HEK293T (cell line): ENCODE data around the gene IL32.
A peak's percentile ranks its signal among the peaks of the same experiment; 100 is the strongest.

Source experiments
- CTCF ChIA-PET: fragments of 350-600 bp; formaldehyde crosslinking; extraction: SDS; loops from one replicate; lab custom pipeline; 2021; ENCODE audit warnings: antibody characterized with exemption, inconsistent platforms; lab: Yijun Ruan, JAX
- POLR2A ChIA-PET: fragments of 350-600 bp; formaldehyde crosslinking; extraction: SDS; loops from one replicate; lab custom pipeline; 2020; ENCODE audit warnings: antibody characterized with exemption, inconsistent platforms; lab: Yijun Ruan, JAX
- DNase-seq: peaks from one replicate; pipeline ENCODE4 v3.0.0; 2012; ENCODE audit warnings: mixed read lengths; ENCODE audit errors: extremely low spot score
- ARNT ChIP-seq: fragments of 450-650 bp; IDR thresholded peaks from 2 replicates; pipeline ENCODE4 v1.6.1; 2017; ENCODE audit warnings: mild to moderate bottlenecking
- BHLHE40 ChIP-seq: fragments of 450-650 bp; IDR thresholded peaks from 2 replicates; pipeline ENCODE4 v1.6.1; 2016; ENCODE audit warnings: mild to moderate bottlenecking, moderate library complexity, borderline replicate concordance
- CTBP1 ChIP-seq: fragments of 450-650 bp; IDR thresholded peaks from 2 replicates; pipeline ENCODE4 v1.6.1; 2016; ENCODE audit warnings: borderline replicate concordance
- ELF4 ChIP-seq: fragments of 450-650 bp; IDR thresholded peaks from 2 replicates; pipeline ENCODE4 v1.6.1; 2017; ENCODE audit warnings: antibody characterized with exemption
- FOXA1 ChIP-seq: fragments of 450-650 bp; IDR thresholded peaks from 2 replicates; pipeline ENCODE4 v1.6.1; 2016; ENCODE audit warnings: mild to moderate bottlenecking
- FOXK2 ChIP-seq: fragments of 450-650 bp; IDR thresholded peaks from 2 replicates; pipeline ENCODE4 v1.6.1; 2016; ENCODE audit warnings: mild to moderate bottlenecking
- FOXM1 ChIP-seq: fragments of 450-650 bp; IDR thresholded peaks from 2 replicates; pipeline ENCODE4 v1.6.1; 2017; ENCODE audit warnings: mild to moderate bottlenecking, borderline replicate concordance
- HDGF ChIP-seq: fragments of 450-650 bp; IDR thresholded peaks from 2 replicates; pipeline ENCODE4 v1.6.1; 2017; ENCODE audit warnings: antibody characterized with exemption, borderline replicate concordance
- L3MBTL2 ChIP-seq: fragments of 450-650 bp; conservative IDR thresholded peaks from 2 replicates; pipeline ENCODE4 v1.6.1; 2016; ENCODE audit warnings: mild to moderate bottlenecking
- LEF1 ChIP-seq: fragments of 450-650 bp; IDR thresholded peaks from 2 replicates; pipeline ENCODE4 v1.6.1; 2017; ENCODE audit warnings: mild to moderate bottlenecking, borderline replicate concordance
- NFRKB ChIP-seq: fragments of 450-650 bp; IDR thresholded peaks from 2 replicates; pipeline ENCODE4 v1.6.1; 2016; ENCODE audit warnings: mild to moderate bottlenecking, moderate library complexity
- SP1 ChIP-seq: fragments of 450-650 bp; IDR thresholded peaks from 2 replicates; pipeline ENCODE4 v1.6.1; 2017
- SUZ12 ChIP-seq: fragments of 450-650 bp; IDR thresholded peaks from 2 replicates; pipeline ENCODE4 v1.6.1; 2016; ENCODE audit warnings: mild to moderate bottlenecking
- TARDBP ChIP-seq: fragments of 450-650 bp; IDR thresholded peaks from 2 replicates; pipeline ENCODE4 v1.6.1; 2016
- ZNF384 ChIP-seq: fragments of 450-650 bp; IDR thresholded peaks from 2 replicates; pipeline ENCODE4 v1.6.1; 2016
- TF ChIP-seq, protein P1 (sequence below): fragments of 450-650 bp; IDR thresholded peaks from 2 replicates; pipeline ENCODE4 v1.6.1; 2016

The IL32 gene

GRCh38 chr16:3095869-3096268 is 30.4 kb downstream of the IL32 start:
- no peak for DNase-seq
- TF ChIP-seq L3MBTL2 (no peak), ARNT (no peak), SUZ12 (no peak), FOXK2 (no peak), ZNF384 (0 out of 2 replicates have a peak, but pooled peaks have one; percentile 27)
- CTCF ChIA-PET: interaction anchor here (0.7 to 1.3 kb wide), 3 partner anchors 37 to 53 kb away, joined by 3 to 5 read pairs (median 4); no protein-coding TSS in a partner anchor
- POLR2A ChIA-PET: no interaction called here

DNA sequence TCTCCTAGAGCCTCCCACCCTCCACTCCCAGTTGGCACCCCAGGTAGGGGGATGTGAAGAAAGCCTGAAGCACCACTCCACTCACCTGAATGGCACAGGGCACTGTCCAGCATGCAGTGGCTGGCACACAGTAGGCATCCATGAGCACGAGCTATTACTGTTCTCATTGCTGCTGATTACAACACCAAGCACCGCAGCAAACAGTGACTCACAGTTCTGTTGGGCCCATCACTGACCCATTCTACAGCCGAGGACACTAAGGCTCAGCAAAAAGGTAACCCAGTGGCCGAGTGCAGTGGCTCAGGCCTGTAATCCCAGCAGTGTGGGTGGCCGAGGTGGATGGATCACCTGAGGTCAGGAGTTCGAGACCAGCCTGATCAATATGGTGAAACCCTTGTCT is 30.9 kb downstream of the IL32 start:
- DNase-seq: no peak

DNA sequence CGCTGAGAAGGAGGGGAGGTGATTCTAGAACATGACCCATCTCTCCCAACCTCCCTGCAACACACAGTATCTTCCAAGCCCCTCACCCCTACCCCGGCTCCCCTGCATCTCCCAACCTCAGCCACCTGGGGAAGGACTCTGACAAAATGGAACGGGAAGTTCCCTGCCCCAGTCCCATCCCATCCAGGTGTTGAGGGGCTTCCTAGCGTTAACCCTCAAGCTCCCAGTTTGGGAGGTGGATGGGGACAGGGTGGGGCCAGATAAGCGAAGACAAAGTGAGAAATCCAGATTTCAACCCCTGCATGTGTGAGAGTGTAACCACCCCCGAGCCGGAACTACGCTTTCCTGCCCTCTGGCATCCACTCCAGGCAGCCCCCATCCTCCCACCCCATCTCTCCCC is 31.8 kb downstream of the IL32 start:
- CTCF ChIA-PET: interaction anchor here (1.9 to 2.7 kb wide), 2 partner anchors 32 to 38 kb away, joined by 5 to 14 read pairs; no protein-coding TSS in a partner anchor
- no peak for TF ChIP-seq FOXK2
- TF ChIP-seq LEF1: no peak
- TF ChIP-seq HDGF: no peak
- TF ChIP-seq CTBP1: no peak
- no peak for TF ChIP-seq TARDBP
- TF ChIP-seq L3MBTL2: no peak
- no peak for TF ChIP-seq NFRKB
- no peak for TF ChIP-seq FOXM1
- TF ChIP-seq SUZ12: no peak
- TF ChIP-seq, protein P1, sequence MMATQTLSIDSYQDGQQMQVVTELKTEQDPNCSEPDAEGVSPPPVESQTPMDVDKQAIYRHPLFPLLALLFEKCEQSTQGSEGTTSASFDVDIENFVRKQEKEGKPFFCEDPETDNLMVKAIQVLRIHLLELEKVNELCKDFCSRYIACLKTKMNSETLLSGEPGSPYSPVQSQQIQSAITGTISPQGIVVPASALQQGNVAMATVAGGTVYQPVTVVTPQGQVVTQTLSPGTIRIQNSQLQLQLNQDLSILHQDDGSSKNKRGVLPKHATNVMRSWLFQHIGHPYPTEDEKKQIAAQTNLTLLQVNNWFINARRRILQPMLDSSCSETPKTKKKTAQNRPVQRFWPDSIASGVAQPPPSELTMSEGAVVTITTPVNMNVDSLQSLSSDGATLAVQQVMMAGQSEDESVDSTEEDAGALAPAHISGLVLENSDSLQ: no peak
- TF ChIP-seq ELF4: no peak
- no peak for TF ChIP-seq SP1
- no peak for TF ChIP-seq BHLHE40
- TF ChIP-seq FOXA1: no peak
- TF ChIP-seq ZNF384: no peak
- no peak for TF ChIP-seq ARNT
- no peak for DNase-seq
- POLR2A ChIA-PET: interaction anchor here (1.2 to 1.6 kb wide), 2 partner anchors 38 to 52 kb away, joined by 5 to 6 read pairs; no protein-coding TSS in a partner anchor

More for the DNA sequence above, 30.9 kb downstream of the IL32 start:
- POLR2A ChIA-PET: no interaction called here
- CTCF ChIA-PET: interaction anchor here (1.3 kb wide), 1 partner anchor 37 kb away, joined by 5 read pairs; no protein-coding TSS in a partner anchor
- TF ChIP-seq ELF4: no peak
- no peak for TF ChIP-seq L3MBTL2
- TF ChIP-seq TARDBP: no peak
- no peak for TF ChIP-seq FOXA1
- no peak for TF ChIP-seq ARNT
- TF ChIP-seq BHLHE40: no peak
- TF ChIP-seq FOXK2: no peak
- no peak for TF ChIP-seq SUZ12
- TF ChIP-seq NFRKB: no peak
- no peak for TF ChIP-seq FOXM1
- TF ChIP-seq LEF1: no peak
- no peak for TF ChIP-seq ZNF384
- no peak for TF ChIP-seq SP1
- TF ChIP-seq, protein P1: no peak
- TF ChIP-seq CTBP1: no peak
- TF ChIP-seq HDGF: no peak

DNA sequence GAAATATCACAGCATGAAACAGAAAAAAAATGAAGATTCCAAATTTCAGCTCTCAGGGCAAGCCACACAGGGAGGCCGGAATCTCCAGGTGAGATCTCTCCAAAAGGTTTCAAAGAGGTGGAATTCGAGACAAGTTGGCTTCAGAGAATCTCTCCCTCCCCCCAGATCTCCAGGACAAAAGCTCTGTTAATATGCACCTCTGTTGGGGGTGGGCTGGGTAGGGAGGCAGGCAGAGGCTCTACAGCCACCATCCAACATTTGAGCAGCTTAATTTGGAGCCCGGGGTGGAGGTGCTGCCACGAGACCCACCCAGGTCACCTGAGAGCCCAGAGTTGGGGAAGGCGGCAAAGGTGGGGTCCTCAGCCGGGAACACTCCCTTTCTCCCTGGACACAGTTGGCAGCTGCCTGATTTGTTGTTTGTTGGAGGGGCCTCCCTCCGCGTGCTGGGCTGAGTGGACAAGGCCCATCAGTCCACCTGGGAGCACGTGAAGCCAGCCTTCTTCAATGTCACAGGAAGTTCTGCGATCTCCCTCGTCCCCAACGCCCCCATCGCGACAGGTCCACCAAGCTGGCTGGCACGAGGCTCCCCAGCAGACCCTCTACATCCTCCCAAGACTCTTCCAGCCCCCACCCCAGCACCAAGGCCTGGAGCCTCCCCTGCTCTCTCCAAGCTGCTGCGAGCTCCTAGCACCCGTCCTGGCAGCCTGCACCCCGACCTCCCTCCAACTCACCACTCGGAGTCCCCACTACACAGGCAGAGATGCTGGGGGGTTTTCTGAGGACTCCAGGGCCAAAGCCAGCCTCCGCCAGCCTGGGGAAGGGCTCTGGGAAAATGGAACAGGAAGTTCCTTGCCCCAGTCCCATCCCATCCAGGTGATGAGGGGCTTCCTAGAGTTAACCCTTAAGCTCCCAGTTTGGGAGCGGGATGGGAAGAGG is 33.3 kb downstream of the IL32 start, which contains the start of gene ZSCAN10:
TSS of gene ZSCAN10 (minus strand) at position 836 of the 936 bp plus-strand sequence. CDS start 6,357 bp downstream, outside the sequence.
- CTCF ChIA-PET: interaction anchor here (0.7 to 2.7 kb wide), 5 partner anchors 31 to 67 kb away, joined by 3 to 14 read pairs (median 5); no protein-coding TSS in a partner anchor
- DNase-seq: no peak
- no peak for TF ChIP-seq LEF1
- no peak for TF ChIP-seq CTBP1
- no peak for TF ChIP-seq NFRKB
- TF ChIP-seq ARNT: no peak
- no peak for TF ChIP-seq ELF4
- no peak for TF ChIP-seq BHLHE40
- TF ChIP-seq TARDBP: no peak
- no peak for TF ChIP-seq ZNF384
- no peak for TF ChIP-seq FOXA1
- no peak for TF ChIP-seq L3MBTL2
- POLR2A ChIA-PET: interaction anchor here (0.7 to 1.9 kb wide), 7 partner anchors 15 to 345 kb away, joined by 3 to 5 read pairs (median 3); partner anchors contain the start of genes NAA60, ZNF213 and ZNF597

DNA sequence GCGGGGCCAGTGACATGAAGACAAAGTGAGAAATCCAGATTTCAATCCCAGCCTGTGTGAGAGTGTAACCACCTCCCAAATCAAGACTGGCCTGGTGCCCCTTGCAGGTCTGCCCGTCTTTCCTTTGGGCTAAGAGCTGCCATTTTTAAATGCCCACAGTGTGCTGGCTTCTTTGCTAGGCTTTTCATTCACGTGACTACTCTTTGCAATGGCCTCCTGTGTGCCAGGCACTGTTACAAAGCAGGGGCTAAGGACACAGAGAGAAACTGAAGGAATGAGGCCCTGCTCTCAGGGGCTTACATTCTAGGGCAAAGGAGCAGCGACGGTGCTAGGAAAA is 33.9 kb downstream of the IL32 start:
- no peak for DNase-seq
- no peak for TF ChIP-seq NFRKB
- TF ChIP-seq BHLHE40: no peak
- TF ChIP-seq SUZ12: no peak
- TF ChIP-seq SP1: no peak
- TF ChIP-seq HDGF: no peak
- no peak for TF ChIP-seq ARNT
- TF ChIP-seq LEF1: no peak
- TF ChIP-seq, protein P1: no peak
- TF ChIP-seq TARDBP: no peak
- ChIA-PET POLR2A (interaction anchor here (0.7 to 1.9 kb wide), 3 partner anchors 30 to 344 kb away, joined by 3 to 4 read pairs (median 4); partner anchors contain the start of genes NAA60 and ZNF597), CTCF (interaction anchor here (1.9 to 2.7 kb wide), 2 partner anchors 30 to 40 kb away, joined by 5 to 14 read pairs; no protein-coding TSS in a partner anchor)
